ENCODE results near the gene PHAF1. TPM values are rescaled to one million over a fixed set of nuclear protein-coding genes. Genes with fewer than 3 reads are reported as not detected.

The PHAF1 gene
- total and polyA plus RNA-seq, 2 of the 13 experiments (the other 11 are each of a cell fraction or from before 2014, with no cell fraction given) = 48.3 to 174 TPM

DNA sequence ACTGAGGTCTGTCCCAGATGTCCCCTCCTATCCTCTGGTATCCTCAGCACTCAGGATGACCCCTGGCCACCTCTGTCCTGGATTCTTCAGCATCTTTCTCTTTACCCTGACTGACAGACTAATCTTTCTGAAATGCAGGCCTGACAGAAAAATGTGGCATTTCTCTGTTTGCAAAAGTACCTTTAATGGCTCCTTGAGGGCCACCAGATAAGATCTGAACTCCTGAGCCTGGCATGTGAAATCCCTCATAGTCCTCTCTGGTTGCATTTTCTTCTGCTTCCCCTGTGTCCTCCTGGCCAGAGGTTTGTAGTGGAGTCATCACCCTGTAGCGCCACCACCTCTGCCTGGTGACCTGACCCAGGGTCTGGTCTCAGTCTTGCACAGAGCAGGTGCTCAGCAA is 87.1 kb downstream of the PHAF1 start:
- DNase-seq (ENCODE audit: low spot score) = no peak
- TF ChIP-seq ZIK1 (CRISPR knock-in tag; IDR thresholded peaks at IDR 0.05; ENCODE audit: borderline replicate concordance, low read depth) (no peak), ZNF264 (CRISPR knock-in tag; IDR thresholded peaks at IDR 0.05) (no peak), CHD2 (IDR thresholded peaks at IDR 0.05; ENCODE audit: low read depth, low read length) (no peak), RCOR2 (CRISPR knock-in tag; IDR thresholded peaks at IDR 0.05) (no peak), REPIN1 (CRISPR knock-in tag; IDR thresholded peaks at IDR 0.05; ENCODE audit: borderline replicate concordance, low read depth) (no peak), CREM (IDR thresholded peaks at IDR 0.05) (no peak), CREM (CRISPR knock-in tag; IDR thresholded peaks at IDR 0.05) (no peak), MXI1 (IDR thresholded peaks at IDR 0.05; ENCODE audit: borderline replicate concordance, low read depth, low read length) (no peak), REXO4 (CRISPR knock-in tag; IDR thresholded peaks at IDR 0.05; ENCODE audit: borderline replicate concordance) (no peak)
- TF ChIP-seq, protein P1, sequence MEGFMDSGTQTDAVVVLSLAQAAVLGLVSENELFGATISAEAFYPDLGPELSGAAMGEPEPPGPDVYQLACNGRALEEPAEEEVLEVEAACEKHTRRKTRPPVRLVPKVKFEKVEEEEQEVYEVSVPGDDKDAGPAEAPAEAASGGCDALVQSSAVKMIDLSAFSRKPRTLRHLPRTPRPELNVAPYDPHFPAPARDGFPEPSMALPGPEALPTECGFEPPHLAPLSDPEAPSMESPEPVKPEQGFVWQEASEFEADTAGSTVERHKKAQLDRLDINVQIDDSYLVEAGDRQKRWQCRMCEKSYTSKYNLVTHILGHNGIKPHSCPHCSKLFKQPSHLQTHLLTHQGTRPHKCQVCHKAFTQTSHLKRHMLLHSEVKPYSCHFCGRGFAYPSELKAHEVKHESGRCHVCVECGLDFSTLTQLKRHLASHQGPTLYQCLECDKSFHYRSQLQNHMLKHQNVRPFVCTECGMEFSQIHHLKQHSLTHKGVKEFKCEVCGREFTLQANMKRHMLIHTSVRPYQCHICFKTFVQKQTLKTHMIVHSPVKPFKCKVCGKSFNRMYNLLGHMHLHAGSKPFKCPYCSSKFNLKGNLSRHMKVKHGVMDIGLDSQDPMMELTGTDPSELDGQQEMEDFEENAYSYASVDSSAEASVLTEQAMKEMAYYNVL (CRISPR knock-in tag; IDR thresholded peaks at IDR 0.05; ENCODE audit: borderline replicate concordance) = no peak
- TF ChIP-seq, protein P2, sequence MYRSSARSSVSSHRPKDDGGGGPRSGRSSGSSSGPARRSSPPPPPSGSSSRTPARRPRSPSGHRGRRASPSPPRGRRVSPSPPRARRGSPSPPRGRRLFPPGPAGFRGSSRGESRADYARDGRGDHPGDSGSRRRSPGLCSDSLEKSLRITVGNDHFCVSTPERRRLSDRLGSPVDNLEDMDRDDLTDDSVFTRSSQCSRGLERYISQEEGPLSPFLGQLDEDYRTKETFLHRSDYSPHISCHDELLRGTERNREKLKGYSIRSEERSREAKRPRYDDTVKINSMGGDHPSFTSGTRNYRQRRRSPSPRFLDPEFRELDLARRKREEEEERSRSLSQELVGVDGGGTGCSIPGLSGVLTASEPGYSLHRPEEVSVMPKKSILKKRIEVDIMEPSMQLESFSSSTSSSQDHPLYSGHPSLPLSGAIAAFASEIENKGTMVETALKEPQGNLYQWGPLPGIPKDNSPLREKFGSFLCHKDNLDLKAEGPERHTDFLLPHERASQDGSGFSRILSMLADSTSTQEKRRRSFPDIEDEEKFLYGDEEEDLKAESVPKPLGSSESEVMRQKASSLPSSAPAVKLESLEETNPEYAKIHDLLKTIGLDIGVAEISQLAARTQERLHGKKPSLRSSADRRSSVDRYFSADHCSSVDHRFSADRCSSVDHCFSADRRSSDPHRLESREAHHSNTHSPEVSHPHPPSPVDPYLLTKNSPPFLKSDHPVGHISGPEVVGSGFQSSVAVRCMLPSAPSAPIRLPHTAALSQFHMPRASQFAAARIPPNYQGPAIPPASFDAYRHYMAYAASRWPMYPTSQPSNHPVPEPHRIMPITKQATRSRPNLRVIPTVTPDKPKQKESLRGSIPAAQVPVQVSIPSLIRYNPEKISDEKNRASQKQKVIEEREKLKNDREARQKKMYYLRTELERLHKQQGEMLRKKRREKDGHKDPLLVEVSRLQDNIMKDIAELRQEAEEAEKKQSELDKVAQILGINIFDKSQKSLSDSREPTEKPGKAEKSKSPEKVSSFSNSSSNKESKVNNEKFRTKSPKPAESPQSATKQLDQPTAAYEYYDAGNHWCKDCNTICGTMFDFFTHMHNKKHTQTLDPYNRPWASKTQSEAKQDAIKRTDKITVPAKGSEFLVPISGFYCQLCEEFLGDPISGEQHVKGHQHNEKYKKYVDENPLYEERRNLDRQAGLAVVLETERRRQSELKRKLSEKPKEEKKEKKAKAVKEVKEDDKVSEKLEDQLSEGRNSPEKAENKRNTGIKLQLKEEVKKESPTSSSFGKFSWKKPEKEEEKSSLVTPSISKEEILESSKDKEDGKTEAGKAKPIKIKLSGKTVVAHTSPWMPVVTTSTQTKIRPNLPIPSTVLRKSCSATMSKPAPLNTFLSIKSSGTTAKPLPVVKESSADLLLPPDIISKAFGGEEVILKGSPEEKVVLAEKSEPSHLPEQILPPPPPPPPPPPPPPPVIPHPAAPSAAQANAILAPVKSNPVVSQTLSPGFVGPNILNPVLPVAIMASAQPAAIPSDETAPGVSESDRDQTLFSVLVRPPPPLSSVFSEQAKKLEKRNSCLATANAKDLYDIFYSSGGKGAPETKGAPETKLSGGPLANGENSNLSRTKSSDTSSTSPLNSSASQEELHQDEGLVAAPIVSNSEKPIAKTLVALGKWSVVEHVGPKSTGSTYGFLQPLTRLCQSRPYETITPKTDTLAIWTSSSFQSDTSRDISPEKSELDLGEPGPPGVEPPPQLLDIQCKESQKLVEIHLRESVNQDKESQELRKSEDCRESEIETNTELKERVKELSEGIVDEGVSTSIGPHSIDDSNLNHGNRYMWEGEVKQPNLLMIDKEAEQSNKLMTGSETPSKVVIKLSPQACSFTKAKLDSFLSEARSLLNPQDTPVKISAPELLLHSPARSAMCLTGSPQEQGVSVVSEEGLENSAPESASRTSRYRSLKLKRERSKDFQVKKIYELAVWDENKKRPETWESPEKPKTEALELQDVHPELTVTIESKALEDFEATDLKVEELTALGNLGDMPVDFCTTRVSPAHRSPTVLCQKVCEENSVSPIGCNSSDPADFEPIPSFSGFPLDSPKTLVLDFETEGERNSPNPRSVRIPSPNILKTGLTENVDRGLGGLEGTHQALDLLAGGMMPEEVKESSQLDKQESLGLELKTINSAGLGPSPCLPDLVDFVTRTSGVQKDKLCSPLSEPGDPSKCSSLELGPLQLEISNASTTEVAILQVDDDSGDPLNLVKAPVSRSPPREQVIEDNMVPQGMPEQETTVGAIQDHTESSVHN (CRISPR knock-in tag; IDR thresholded peaks at IDR 0.05) = no peak
- TF ChIP-seq, protein P3, sequence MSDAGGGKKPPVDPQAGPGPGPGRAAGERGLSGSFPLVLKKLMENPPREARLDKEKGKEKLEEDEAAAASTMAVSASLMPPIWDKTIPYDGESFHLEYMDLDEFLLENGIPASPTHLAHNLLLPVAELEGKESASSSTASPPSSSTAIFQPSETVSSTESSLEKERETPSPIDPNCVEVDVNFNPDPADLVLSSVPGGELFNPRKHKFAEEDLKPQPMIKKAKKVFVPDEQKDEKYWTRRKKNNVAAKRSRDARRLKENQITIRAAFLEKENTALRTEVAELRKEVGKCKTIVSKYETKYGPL (CRISPR knock-in tag; IDR thresholded peaks at IDR 0.05) = no peak
- TF ChIP-seq, protein P4, sequence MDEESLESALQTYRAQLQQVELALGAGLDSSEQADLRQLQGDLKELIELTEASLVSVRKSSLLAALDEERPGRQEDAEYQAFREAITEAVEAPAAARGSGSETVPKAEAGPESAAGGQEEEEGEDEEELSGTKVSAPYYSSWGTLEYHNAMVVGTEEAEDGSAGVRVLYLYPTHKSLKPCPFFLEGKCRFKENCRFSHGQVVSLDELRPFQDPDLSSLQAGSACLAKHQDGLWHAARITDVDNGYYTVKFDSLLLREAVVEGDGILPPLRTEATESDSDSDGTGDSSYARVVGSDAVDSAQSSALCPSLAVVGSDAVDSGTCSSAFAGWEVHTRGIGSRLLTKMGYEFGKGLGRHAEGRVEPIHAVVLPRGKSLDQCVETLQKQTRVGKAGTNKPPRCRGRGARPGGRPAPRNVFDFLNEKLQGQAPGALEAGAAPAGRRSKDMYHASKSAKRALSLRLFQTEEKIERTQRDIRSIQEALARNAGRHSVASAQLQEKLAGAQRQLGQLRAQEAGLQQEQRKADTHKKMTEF (CRISPR knock-in tag; IDR thresholded peaks at IDR 0.05) = no peak

More for the DNA sequence above, 87.1 kb downstream of the PHAF1 start:
- intact Hi-C loops (cut with micrococcal nuclease; ENCODE audit: unreplicated experiment) (no loop called here), in situ Hi-C loops (cut with HindIII; ENCODE audit: extremely low pct_ligation_motif_present, low pct_unique_long_range_greater_than_20kb) (no loop called here)
- H3K27me3 ChIP-seq (ENCODE audit: control insufficient read depth in 1 of 2, insufficient read depth in 2 of 2, low read length in 2 of 2) = peaks cover 0 to 6% of the 10 kb centered on the region in 2 experiments; a peak in 1 of 5 replicates
- H3K4me2 ChIP-seq (ENCODE audit: low read depth, low read length) = no peak overlapping the region
- peaks cover 16% of the 10 kb centered on the region for H3K4me1 ChIP-seq (ENCODE audit: insufficient read depth, low read length)
- no peak overlapping the region for H3K9ac ChIP-seq (ENCODE audit: insufficient read depth, low read depth, low read length)
- H3K9me3 ChIP-seq (ENCODE audit: low read length) = no peaks in the 10 kb centered on the region
- H3K4me3 ChIP-seq (replicated peaks in 1 of 3; ENCODE audit: insufficient read depth in 1 of 3, low read depth in 2 of 3, low read length in 3 of 3) = no peak overlapping the region
- BruUV-seq (replicated peaks) = no TSS peak
- H3K27ac ChIP-seq (ENCODE audit: extremely low read length, insufficient read depth, low read length) = no peak overlapping the region
- no peaks in the 10 kb centered on the region; the same call in 1 of the 2 replicates for H4K20me1 ChIP-seq (ENCODE audit: insufficient read depth, low read length)
- ChIA-PET POLR2A (no interaction called here), CTCF (ENCODE audit: low intra/inter-chr PET ratio, low total read pairs) (no interaction called here)
- H2AFZ ChIP-seq (ENCODE audit: low read length) = no peak overlapping the region
- WGBS (ENCODE audit: low lambda C conversion rate) = 95% methylated on average over 1 of the region's 1 CpG
- H3K79me2 ChIP-seq (ENCODE audit: insufficient read depth, low read length) = peaks cover 21% of the 10 kb centered on the region
- peaks cover 44 to 69% of the 10 kb centered on the region in 2 experiments for H3K36me3 ChIP-seq (replicated peaks in 1 of 2; ENCODE audit: control insufficient read depth in 1 of 2, insufficient read depth in 2 of 2, low read length in 2 of 2)
- no peak for ATAC-seq
- no peak for FAIRE-seq

Measured in HepG2 (cell line).